CD4-positive, alpha-beta T cell treated with Interleukin-4 for 4 hours (primary cell): ENCODE measurements around the gene PEX11G.

Experiments used
- DNase-seq: peaks from one replicate; pipeline ENCODE4 v3.0.0-alpha.2; 2020

Gene PEX11G

DNA sequence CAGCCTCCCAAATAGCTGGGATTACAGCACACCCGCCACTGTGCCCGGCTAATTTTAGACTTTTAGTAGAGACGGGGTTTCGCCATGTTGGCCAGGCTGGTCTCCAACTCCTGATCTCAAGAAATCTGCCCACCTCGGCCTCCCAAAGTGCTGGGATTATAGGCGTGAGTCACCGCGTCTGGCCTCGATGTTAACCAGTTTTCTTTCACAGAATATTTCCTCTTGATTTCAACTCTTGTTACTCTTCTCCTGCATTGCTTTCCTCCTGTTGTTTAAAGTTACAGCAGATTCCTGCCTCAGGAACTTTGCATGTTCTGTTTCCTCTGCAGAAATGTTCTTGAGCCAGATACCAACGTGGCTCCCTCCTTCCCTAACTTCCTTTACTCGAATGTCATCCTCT lies 3.7 kb upstream of the PEX11G start:
- no peak for DNase-seq

DNA sequence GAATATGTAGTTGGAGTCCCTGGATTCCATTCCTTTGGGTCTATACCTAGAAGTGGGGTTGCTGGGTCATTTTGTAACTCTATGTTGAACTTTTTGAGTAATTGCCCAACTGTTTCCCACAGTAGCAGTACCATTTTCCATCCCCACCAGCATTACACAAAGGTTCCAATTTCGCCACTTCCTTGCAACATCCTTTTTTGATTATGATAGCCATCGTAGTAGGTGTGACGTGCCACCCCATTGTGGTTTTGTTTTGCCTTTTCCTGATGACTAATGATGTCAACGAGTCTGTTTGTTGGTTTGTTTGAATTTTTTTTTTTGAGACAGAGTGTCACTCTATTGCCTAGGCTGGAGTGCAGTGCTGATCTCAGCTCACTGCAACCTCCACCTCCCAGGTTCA lies 3.3 kb upstream of the PEX11G start:
- DNase-seq, result peak; percentile 37

DNA sequence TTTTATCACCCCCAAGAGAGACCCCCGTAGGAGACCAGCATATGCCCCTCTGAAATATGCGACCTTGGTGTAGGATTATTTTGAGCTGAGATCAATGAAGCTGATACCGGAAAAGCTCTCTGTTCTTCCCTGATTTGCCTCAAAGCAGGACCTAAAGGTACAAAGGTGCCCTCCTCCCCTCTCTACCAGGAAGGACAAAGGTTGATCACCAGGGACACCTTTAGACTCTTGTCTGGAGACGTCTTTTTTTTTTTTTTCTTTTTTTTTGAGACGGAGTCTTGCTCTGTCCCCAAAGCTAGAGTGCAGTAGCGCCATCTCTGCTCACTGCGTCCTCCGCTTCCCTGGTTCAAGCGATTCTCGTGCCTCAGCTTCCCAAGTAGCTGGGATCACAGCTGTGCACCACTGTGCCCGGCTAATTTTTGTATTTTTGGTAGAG lies 792 bp upstream of the PEX11G start:
- no peak for DNase-seq

DNA sequence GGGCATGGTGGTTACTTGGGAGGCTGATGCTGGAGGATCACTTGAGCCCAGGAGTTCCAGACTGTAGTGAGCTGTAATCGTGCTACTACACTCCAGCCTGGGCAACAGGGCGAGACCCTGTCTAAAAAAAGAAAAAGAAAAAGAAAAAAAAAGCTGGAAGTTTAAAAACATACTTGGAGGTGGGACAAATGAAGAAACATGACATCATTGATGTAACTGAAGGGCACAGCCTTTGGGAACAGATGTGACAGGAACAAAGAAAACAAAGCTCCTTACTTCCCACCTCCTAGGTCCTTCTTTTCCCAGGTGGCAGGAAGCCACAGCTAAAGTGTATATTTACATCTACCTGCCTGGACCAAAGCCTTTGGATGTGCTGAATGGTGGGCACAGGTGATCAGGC lies 1.9 kb downstream of the PEX11G start:
- DNase-seq, result no peak

DNA sequence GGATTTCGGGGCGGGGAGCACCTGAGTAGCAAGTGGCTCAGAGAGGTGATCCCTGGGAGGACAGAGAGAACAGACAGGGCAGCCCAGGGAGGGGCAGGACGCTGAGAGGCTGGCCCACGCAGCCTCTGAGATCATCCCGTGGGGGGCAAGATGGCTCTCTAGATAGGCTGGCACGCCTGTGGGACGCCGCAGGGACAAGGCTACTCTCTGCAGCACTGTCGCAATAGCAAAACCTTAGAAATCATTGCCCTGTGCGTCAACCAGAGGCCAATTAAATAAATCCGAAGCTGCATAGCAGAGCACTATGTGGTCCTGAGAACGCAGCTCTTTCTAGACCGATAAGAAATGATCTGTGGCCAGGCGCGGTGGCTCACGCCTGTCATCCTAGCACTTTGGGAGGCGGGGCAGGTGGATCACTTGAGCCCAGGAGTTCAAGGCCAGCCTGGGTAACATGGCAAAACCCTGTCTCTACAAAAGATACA lies 5.1 kb downstream of the PEX11G start:
- no peak for DNase-seq

DNA sequence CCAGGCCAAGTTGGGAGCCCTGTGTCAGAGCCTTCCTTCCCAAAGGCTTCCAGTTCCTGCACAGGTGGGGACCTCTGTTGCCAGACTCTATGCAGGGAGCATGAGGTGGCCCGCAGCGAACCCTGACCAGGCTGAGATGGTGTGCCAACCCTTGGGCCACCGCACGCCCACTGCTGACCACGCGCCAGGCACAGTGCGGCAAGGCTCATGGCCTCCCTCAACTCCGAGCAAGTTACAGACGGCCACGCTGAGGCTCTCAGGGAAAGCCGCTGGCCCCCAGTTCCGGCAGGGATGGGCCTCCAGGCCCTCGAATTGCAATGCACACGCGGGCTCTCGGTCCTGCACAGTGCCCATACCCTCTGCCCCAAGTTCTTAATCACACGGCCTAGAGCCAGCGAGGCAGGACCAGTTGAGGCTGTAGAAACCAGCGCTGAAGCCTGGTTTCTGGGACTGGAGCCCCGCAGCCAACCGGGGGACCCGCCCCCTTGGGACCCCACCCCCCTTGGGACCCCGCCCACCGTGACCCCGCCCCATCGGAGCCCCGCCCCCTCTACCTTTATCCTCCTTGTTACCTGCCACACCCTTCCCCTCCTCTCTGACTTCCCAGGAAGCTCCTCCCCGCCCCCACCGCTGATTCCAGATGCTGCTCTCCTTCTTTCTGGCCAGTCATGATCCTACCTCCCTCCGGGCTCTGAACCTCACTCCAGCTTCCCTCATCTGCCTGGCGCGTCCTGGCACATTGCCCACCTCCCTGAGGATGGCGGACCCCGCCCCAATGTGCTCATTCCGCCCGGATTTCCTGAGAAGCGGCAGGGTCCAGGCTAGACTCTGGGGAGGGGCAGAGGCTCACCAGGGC lies 6.0 kb downstream of the PEX11G start:
- no peak for DNase-seq

DNA sequence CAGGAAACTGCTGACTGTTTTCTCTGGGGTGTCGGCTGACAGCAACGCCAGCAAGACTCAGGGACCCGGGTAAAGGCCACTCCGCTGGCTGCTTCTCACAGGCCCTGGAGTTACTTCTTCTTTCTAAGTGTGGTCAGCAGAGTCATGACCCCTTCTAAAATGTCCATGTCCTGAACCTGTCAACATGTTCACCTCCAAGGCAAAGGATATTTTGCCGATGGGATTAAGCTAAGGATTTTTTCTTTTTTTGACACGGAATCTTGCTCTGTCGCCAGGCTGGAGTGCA lies 7.9 kb downstream of the PEX11G start:
- DNase-seq, result no peak

DNA sequence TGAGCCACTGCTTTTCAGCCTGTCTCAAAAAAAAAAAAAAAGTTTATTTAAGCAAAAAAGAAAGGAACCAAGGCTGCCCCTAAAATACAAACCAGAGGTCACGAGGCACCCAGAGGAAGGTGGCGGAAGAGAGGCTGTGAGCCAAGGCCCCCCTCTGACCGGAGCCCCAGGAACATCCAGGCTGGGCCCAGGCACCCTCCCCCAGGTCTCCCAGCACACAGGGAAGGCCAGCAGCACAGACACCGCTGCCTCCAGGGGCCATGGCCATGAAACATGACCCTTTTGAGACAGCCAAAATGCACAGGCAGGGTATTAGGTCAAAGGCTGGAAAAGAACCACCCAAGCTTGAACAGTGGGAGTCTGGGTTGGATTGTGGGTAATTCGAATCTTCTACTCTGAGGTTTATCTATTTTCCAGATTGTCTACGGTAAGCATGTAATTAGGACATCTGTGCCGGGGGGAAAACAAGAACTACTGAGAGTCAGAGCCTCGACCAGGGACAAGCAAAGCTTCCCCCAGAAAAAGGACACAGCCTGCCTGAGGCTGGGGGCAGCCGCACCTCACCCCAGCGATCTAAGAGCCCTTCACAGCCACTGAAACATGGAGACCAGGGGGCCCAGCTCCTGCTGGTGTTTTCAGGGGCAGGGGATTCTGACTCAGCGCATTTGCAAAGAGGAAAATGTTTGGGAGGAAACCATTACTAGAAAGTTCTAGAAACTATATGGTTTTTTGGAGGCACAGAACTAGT lies 8.4 kb downstream of the PEX11G start:
- DNase-seq, result no peak

DNA sequence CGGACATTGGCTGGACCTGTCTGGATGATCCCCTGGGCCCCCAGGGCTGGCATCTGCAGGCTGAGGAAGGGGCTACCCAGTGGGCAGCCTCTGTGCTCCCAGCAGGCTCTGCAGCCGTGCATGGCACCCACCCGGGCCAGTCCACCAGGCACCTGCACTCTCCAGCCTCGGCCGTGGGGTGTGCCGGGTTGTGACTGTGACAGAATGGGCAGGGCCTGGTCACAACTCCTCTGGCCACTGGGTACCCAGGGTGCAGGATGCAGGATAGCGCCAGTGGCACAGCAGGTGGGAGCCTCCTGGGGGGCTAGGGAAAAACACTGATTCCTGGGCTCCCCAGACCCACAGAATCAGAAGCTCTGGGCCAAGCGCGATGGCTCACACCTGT lies 10.0 kb downstream of the PEX11G start:
- DNase-seq, result no peak

DNA sequence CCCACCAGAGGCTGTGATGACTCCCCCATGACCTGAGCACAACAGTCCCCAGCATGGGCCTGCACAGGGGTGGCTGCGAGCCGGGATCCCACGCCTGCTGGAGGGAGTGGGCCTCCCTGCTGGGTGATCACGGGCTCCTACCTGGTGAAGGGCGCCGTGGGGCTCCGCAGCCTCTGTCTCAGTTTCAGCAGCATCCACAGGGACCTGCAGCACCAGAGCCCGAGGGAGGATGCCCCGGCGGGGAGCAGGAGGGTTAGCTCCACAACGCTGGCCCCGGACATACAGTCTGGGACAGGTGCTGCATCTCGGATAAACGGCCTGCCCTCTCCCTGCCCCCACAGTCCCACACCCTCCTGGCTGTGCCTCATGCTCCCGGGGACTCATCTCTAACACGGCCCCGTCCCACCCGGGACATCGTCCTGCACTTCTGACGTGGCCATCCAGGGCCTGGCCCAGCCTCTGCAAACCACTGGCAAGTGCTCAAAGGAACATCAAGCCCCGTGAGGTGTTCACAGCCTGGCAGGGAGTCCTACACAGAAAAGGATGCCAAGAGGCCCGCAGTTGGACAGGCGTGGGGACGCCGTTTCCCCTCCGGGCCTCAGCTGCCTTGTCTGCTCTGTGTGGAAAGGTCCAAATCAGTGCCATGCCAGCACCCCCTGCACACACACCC lies 10.5 kb downstream of the PEX11G start:
- no peak for DNase-seq

DNA sequence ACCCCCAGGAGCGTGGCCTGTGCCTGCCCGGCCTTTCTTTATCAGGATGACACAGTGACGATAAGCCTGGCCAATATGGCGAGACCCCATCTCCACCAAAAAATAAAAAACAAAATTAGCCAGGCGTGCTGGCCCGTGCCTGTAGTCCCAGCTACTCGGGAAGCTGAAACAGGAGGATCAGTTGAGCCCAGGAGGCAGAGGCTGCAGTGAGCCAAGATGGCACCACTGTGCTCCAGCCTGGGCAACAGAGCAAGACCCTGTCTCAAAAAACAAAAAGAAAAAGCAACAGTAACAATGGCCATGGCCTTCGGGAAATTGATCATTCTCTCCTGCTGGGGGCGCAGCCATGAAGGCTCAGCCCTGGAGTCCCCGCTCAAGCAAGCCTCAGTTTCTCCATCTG lies 11.1 kb downstream of the PEX11G start:
- DNase-seq, result no peak

DNA sequence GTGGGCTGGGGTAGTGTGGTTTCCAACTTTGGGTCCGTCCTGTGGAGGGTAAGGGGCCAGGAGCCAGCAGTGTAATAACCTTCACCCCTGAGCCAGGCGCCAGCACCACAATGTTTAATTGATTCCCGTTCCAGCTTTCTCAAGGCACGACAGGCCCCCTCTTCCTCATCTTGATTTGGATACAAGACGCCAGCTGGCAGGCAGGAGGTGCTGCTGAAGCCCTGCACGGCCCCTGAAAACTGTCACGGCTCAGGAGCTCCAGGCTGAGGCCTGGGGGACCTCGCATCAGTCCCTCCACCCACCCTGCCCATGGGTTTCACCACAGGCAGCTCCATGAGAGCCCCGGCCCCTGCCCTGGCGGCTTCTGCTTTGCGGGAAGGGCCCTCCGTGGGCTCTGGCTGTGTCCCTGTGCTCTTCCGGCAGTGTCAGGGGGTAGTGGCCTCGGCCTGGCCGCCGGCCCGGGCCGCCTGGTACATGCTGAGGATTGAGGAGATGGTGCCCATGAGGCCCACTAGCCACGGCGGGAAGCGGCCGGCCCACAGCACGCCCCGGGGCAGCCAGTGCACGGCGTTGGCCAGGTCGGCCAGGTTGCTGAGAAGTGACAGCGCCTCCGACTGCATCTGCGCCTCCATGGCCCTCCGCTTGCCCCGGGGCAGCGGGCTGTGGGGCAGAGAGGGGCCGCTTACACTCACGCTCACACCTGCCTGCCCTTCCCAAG lies 11.9 kb downstream of the PEX11G start:
- DNase-seq, result no peak

DNA sequence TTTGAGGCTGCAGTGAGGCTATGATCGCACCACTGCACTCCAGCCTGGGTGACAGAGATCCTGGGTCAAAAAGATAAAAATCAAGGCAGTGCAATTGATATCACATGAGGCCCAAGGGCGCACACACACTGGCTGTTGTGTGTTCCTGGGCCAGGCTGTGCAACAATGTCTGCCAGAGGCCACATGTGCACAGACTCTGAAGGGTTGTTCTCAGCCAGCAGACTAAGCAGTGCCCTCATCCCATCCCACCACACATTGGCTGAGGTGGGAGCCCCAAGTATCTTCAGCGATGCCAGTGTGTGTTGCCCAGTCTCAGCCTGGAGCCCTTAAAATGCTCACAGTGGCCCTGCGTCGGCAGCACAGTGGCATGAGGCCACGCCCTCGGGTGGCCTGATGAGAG lies 12.6 kb downstream of the PEX11G start:
- DNase-seq, result no peak

DNA sequence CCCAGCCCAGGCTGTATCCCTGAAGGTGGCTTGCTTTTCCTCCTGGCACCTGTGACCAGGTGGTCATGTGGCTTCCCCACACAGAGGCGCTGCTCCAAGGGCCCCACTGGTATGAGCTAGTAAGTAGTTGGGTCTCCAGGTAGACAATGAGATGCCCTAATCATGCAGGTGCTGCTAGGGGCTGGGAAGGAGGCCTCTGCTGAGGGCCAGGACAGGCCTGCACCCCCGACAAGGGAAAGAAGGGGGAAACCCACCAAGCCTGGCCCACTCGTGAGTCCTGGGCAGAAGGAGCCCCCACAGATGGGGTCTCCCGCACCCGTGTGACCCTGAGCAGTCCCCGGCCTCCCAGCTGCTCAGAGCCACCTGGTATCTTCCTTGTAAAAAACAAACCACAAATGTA lies 13.2 kb downstream of the PEX11G start:
- no peak for DNase-seq

DNA sequence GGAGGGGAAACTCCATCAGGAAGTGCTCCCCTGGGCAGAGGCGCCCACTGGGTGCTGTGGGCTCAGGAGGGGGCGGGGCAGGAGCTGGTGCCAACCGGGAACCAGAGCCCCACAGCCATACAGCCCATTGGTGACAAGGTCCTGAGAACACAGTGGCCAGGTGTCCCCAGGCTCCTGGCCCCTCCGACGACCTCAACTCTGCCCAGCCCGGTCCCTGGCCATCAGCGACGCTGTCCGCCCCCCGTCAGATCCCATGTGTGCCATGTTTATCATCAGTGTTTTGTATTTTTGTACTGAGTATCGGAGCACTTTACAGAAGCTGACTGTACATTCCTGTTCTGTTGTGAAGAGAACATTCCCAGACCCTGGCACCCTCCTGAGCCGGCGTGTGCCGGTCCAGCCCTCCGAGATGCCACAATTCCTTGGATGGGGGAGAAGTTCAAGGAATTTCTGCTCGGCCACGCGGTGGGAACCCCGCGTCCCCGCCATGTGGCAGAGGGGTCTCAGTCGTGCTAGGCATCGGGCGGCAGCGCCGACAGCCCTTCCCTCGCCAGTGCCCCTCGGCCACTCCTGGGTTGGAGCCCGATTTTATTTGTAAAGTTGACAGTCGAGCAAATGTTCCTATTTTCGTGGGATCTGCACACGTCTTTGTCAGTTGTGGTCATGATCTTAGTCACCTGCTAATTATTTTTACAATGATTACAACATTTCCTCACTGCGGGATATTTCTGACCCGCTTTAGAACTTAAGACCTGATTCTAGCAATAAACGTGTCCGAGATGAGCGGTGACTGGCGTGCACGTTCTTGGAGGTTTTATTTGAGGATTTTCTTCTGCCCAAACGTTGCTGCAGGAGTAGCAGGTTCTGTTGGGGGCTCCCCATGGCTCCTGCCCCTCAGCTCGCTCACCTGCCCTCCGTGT lies 16.9 kb downstream of the PEX11G start:
- no peak for DNase-seq

DNA sequence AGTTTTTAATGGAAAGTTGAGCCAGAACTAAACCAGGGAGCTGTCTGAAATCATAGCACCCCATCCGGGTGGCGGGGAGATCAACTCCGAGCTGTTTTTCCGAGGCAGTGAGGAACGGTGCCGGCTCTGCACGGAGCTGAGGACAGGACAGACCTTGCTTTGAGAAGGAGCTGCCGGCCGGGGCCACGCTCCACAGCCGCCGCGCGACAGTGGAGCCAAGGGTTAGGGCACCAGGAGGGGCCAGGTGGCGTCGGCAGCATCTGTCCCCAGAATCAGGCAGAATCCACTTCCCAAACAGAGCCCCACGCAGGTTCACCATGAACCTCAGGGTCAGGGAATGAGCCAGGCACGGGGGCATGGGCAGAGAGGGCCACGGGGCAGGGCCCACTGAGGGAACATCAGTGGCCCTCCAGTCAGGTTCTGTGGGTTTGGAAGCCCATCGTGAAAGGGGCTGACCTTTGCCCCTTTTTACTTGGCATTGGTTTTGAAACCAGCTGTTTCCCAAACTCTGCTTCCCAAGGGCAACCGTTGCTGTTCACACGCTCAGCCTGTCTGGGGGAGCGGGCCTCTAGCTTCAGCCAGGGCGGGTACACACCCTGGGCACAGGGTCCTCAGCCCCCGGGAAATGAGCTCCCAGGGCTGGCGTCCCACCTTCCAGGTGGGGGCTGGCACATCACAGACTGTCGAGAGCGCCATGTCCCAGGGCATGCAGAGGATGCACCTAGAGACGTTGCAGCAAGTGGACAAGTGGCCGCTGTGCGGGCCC lies 18.1 kb downstream of the PEX11G start:
- no peak for DNase-seq

DNA sequence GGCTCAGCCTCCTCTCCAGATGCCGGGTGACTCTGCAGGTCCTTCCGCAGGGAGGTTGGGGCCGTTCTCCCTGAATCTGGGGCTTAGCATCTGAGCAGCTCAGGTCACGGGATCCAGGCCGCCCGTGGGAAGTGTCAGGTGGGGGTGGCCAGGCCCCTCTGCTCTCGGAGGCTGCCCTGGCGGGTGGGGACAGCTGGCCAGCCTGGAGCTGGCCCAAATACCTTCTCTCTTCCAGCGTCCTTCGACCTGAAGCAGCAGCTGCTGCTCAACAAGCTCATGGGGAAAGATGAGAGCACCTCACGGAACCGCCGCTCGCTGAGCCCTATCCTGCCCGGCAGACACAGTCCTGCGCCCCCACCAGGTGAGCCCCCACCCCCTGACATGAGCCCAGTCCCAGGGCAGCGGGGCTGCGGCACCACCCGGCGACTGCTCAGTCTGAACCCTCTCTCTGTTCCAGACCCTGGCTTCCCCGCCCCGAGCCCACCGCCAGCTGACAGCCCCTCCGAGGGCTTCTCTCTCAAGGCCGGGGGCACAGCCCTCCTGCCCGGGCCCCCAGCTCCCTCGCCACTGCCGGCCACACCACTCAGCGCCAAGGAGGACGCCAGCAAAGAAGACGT lies 19.1 kb downstream of the PEX11G start:
- no peak for DNase-seq

DNA sequence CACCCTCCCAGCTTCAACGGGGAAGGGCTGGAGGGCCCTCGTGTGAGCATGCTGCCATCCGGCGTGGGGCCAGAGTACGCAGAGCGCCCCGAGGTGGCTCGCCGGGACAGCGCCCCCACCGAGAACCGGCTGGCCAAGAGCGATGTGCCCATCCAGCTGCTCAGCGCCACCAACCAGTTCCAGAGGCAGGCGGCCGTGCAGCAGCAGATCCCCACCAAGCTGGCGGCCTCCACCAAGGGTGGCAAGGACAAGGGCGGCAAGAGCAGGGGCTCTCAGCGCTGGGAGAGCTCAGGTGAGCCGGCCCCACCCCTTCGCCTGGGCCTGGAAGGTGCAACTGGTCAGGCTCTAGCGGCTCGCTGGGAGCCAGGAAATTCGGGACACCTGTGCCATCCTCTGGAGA lies 20.0 kb downstream of the PEX11G start:
- DNase-seq, result no peak

DNA sequence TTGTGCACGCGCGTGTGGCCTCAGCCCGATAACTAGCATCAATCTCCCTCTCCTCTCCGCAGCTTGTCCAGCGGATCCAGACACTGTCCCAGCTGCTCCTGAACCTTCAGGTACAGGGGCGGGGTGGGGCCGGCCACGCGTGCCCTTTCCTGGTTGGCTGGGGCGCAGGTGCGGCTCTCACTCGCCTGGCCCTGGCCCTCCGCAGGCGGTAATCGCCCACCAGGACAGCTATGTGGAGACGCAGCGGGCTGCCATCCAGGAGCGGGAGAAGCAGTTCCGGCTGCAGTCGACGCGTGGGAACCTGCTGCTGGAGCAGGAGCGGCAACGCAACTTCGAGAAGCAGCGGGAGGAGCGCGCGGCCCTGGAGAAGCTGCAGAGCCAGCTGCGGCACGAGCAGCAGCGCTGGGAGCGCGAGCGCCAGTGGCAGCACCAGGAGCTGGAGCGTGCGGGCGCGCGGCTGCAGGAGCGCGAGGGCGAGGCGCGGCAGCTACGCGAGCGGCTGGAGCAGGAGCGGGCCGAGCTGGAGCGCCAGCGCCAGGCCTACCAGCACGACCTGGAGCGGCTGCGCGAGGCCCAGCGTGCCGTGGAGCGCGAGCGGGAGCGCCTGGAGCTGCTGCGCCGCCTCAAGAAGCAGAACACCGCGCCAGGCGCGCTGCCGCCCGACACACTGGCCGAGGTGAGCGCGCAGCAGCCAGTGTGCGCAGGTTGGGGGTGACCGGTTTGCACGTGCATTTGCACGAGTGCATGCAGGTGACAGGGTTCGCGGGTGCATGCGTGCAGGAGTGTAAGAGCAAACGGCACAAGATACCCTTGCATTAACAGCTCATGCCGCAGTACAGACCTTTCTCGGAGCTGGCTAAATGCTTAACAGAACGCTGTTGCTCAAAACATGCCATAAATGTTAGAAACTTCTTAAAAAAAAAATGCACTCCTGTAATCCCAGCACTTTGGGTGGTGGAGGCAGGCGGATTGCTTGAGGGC lies 21.5 kb downstream of the PEX11G start:
- DNase-seq, result no peak

DNA sequence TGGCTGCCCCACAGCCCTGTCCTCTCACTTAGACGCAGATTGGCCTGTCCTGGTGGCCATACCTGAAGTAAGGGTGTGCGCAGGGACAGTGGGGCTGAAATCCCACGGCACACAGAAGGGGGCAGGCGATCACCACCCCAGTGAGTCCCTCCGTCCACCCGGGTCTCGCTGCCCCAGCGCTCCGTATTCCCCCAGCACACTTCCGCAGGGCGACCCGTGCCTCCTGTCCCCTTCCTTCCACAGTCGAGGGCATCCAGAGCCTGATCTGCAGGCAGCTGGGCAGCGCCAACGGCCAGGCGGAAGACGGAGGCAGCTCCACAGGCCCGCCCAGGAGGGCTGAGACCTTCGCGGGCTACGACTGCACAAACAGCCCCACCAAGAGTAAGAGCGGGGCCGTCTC lies 25.3 kb downstream of the PEX11G start:
- no peak for DNase-seq
